Natural killer cell (primary cell): Measurements from ENCODE around the gene ACSS3. TPM values are rescaled to one million over a fixed set of nuclear protein-coding genes. Genes with fewer than 3 reads are reported as not detected.

Experiments used
- ATAC-seq, 3 donors: fragments of 150-1000 bp in 2 of 3; fragments of 200-7000 bp in 1 of 3; cut with Tn5 transposase; 1 replicate in 1 of 3; 2 replicates in 2 of 3; pipeline ENCODE4 v1.10.0; 2021; ENCODE audit warnings: mild to moderate bottlenecking in 2 of 3, moderate library complexity in 2 of 3
- DNase-seq, 2 donors: peaks; one replicate each; pipeline versions ENCODE4 v3.0.0 to v3.0.0-alpha.2; 2013 to 2021; ENCODE audit warnings: mixed read lengths in 1 of 2
- H3K27ac ChIP-seq: one replicate; pipeline ENCODE4 v1.5.1; 2013; ENCODE audit warnings: mild to moderate bottlenecking, low read length
- H3K27me3 ChIP-seq: one replicate; pipeline ENCODE4 v1.6.1; 2013; ENCODE audit warnings: low read length; ENCODE audit not compliant: control insufficient read depth, insufficient read depth
- H3K36me3 ChIP-seq: one replicate; pipeline ENCODE4 v1.6.1; 2013; ENCODE audit warnings: low read length; ENCODE audit not compliant: control insufficient read depth, insufficient read depth
- H3K4me1 ChIP-seq: one replicate; pipeline ENCODE4 v1.6.1; 2013; ENCODE audit warnings: low read length; ENCODE audit not compliant: control insufficient read depth, insufficient read depth
- H3K4me3 ChIP-seq: one replicate; pipeline ENCODE4 v1.5.1; 2013; ENCODE audit warnings: low read length
- H3K9me3 ChIP-seq: one replicate; pipeline ENCODE4 v1.6.1; 2013; ENCODE audit warnings: low read length; ENCODE audit not compliant: control insufficient read depth, insufficient read depth
- H3K27ac Mint-ChIP-seq, 2 donors: one replicate each; pipeline ENCODE4 v1.8.0; 2022; ENCODE audit warnings: mild to moderate bottlenecking in 2 of 2, mixed read lengths in 2 of 2, moderate library complexity in 1 of 2
- H3K27me3 Mint-ChIP-seq, 2 donors: one replicate each; pipeline ENCODE4 v1.8.0; 2022; ENCODE audit warnings: low read depth in 2 of 2, mixed read lengths in 2 of 2
- H3K36me3 Mint-ChIP-seq: one replicate; pipeline ENCODE4 v1.8.0; 2022; ENCODE audit warnings: mixed read lengths
- H3K4me1 Mint-ChIP-seq, 2 donors: one replicate each; pipeline ENCODE4 v1.8.0; 2022; ENCODE audit warnings: mixed read lengths in 2 of 2
- H3K4me3 Mint-ChIP-seq: one replicate; pipeline ENCODE4 v1.8.0; 2022; ENCODE audit warnings: mild to moderate bottlenecking, moderate library complexity, mixed read lengths
- H3K9me3 Mint-ChIP-seq, 2 donors: one replicate each; pipeline ENCODE4 v1.8.0; 2022; ENCODE audit warnings: mixed read lengths in 2 of 2
- CTCF ChIP-seq: fragments of 200-600 bp; IDR thresholded peaks from one replicate; pipeline ENCODE4 v1.8.0; 2022; ENCODE audit warnings: antibody characterized with exemption
- WGBS: methylation state at CpG from one replicate; pipeline ENCODE4 v1.1.7; 2013; ENCODE audit warnings: missing lambda C conversion rate; ENCODE audit not compliant: insufficient coverage; 5-methylcytosine and 5-hydroxymethylcytosine counted together
- intact Hi-C: fragments of 100-400 bp; cut with micrococcal nuclease; formaldehyde crosslinking; loops from one replicate; pipeline ENCODE4 v1.14.2; 2022
- total RNA-seq, 4 donors: library from RNA; stranded (reverse); fragments of 120-200 nt in 1 of 4; gene quantifications; one replicate each; pipeline versions ENCODE4 v1.2.3 to v1.2.4, GENCODE V29; 2013 to 2022

ACSS3 gene
- total RNA-seq, 3 donors from 2014 or later (not counting 1 experiment from before 2014, with no cell fraction given) = 2.9 TPM; not detected in 2

- H3K9me3 Mint-ChIP-seq = peaks cover 4 to 16% of the 10 kb centered on the region in 2 donors
- Histone ChIP-seq H3K9me3 (no peaks in the 10 kb centered on the region), H3K4me1 (no peaks in the 10 kb centered on the region), H3K4me3 (no peak overlapping the region), H3K27ac (no peak overlapping the region), H3K36me3 (no peaks in the 10 kb centered on the region), H3K27me3 (no peaks in the 10 kb centered on the region)
- ATAC-seq (no peak), DNase-seq (no peak)
- no peaks in the 10 kb centered on the region for H3K4me1 Mint-ChIP-seq
- no peak overlapping the region for H3K4me3 Mint-ChIP-seq
- no peak overlapping the region for H3K27ac Mint-ChIP-seq
- intact Hi-C loops = no loop called here
- H3K27me3 Mint-ChIP-seq = no peaks in the 10 kb centered on the region
- TF ChIP-seq CTCF = no peak
- no peaks in the 10 kb centered on the region for H3K36me3 Mint-ChIP-seq
Measured at GRCh38 chr12:81136519-81136918, 58.6 kb downstream of the ACSS3 start.

- peaks cover 4 to 12% of the 10 kb centered on the region in 2 donors for H3K9me3 Mint-ChIP-seq
- Histone ChIP-seq H3K36me3 (no peaks in the 10 kb centered on the region), H3K27me3 (no peaks in the 10 kb centered on the region), H3K4me3 (no peak overlapping the region), H3K27ac (no peak overlapping the region), H3K4me1 (no peaks in the 10 kb centered on the region), H3K9me3 (no peaks in the 10 kb centered on the region)
- intact Hi-C loops = no loop called here
- no peak for DNase-seq
- 63% methylated on average over 1 of the region's 2 CpGs for WGBS
- no peaks in the 10 kb centered on the region for H3K27me3 Mint-ChIP-seq
- no peaks in the 10 kb centered on the region for H3K36me3 Mint-ChIP-seq
- ATAC-seq = no peak
- H3K27ac Mint-ChIP-seq = no peak overlapping the region
- no peaks in the 10 kb centered on the region for H3K4me1 Mint-ChIP-seq
- no peak for TF ChIP-seq CTCF
- H3K4me3 Mint-ChIP-seq = no peak overlapping the region
Measured at GRCh38 chr12:81137801-81138200, 59.9 kb downstream of the ACSS3 start.

GRCh38 chr12:81141217-81141616 lies 63.3 kb downstream of the ACSS3 start:
- Histone ChIP-seq H3K4me1 (no peaks in the 10 kb centered on the region), H3K27ac (no peak overlapping the region), H3K9me3 (no peaks in the 10 kb centered on the region), H3K4me3 (no peak overlapping the region), H3K36me3 (no peaks in the 10 kb centered on the region), H3K27me3 (no peaks in the 10 kb centered on the region)
- Mint-ChIP-seq H3K9me3 (peaks cover 4 to 15% of the 10 kb centered on the region in 2 donors), H3K27ac (no peak overlapping the region), H3K27me3 (no peaks in the 10 kb centered on the region), H3K4me1 (no peaks in the 10 kb centered on the region), H3K4me3 (no peak overlapping the region), H3K36me3 (no peaks in the 10 kb centered on the region)
- DNase-seq (no peak), ATAC-seq (no peak)
- intact Hi-C loops = no loop called here
- TF ChIP-seq CTCF = no peak
- no CpG with 5 or more reads among the region's 1 CpG for WGBS

- 80% methylated on average over 3 of the region's 5 CpGs for WGBS
- H3K36me3 ChIP-seq = no peaks in the 10 kb centered on the region
- no peak overlapping the region for H3K27ac ChIP-seq
- no peak overlapping the region for H3K4me3 Mint-ChIP-seq
- no peaks in the 10 kb centered on the region for H3K4me1 Mint-ChIP-seq
- DNase-seq = no peak
- peaks cover 3 to 10% of the 10 kb centered on the region in 2 donors for H3K9me3 Mint-ChIP-seq
- TF ChIP-seq CTCF = no peak
- H3K4me1 ChIP-seq = no peaks in the 10 kb centered on the region
- no peaks in the 10 kb centered on the region for H3K36me3 Mint-ChIP-seq
- H3K27ac Mint-ChIP-seq = no peak overlapping the region
- H3K27me3 ChIP-seq = no peaks in the 10 kb centered on the region
- intact Hi-C loops = no loop called here
- H3K27me3 Mint-ChIP-seq = no peaks in the 10 kb centered on the region
- ATAC-seq = no peak
- H3K9me3 ChIP-seq = no peaks in the 10 kb centered on the region
- no peak overlapping the region for H3K4me3 ChIP-seq
Measured at GRCh38 chr12:81143057-81143456, 65.2 kb downstream of the ACSS3 start.
